Activated naive CD4-positive, alpha-beta T cell treated with anti-CD3 and anti-CD28 coated beads, Interleukin-2, amount 10 ng/mL, durations not matched to agents 7 days and 5 days (primary cell): ENCODE data around the gene ZNF652.
"Not testable (repeated sequence)": the region's sequence is repeated elsewhere in the genome, so short reads cannot be mapped to it uniquely, and the experiment has no call there.

ENCODE experiments used
- CTCF ChIA-PET: fragments of 350-600 bp; sonication (Branson Sonifier 250); formaldehyde crosslinking; loops from one replicate; lab custom pipeline; 2021; ENCODE audit warnings: antibody characterized with exemption; lab: Charles Lee
- DNase-seq: peaks from one replicate; pipeline ENCODE4 v3.0.0-alpha.2; 2020
- H3K27ac Mint-ChIP-seq: one replicate; pipeline ENCODE4 v1.8.0; 2021; ENCODE audit warnings: mild to moderate bottlenecking, moderate library complexity, mixed read lengths
- H3K27me3 Mint-ChIP-seq: one replicate; pipeline ENCODE4 v1.8.0; 2021; ENCODE audit warnings: mild to moderate bottlenecking, mixed read lengths
- H3K36me3 Mint-ChIP-seq: one replicate; pipeline ENCODE4 v1.8.0; 2021; ENCODE audit warnings: mixed read lengths
- H3K4me1 Mint-ChIP-seq: one replicate; pipeline ENCODE4 v1.8.0; 2021; ENCODE audit warnings: mixed read lengths
- H3K4me3 Mint-ChIP-seq: one replicate; pipeline ENCODE4 v1.8.0; 2021; ENCODE audit warnings: mild to moderate bottlenecking, moderate library complexity, mixed read lengths
- H3K9me3 Mint-ChIP-seq: one replicate; pipeline ENCODE4 v1.8.0; 2021; ENCODE audit warnings: mixed read lengths

Gene ZNF652

GRCh38 chr17:49278076-49278475 lies 84.0 kb downstream of the ZNF652 start:
- peaks cover 10% of the 10 kb centered on the region for H3K27me3 Mint-ChIP-seq

GRCh38 chr17:49277638-49278037 lies 84.4 kb downstream of the ZNF652 start:
- H3K9me3 Mint-ChIP-seq, result no peaks in the 10 kb centered on the region
- no peak overlapping the region for H3K27ac Mint-ChIP-seq
- no peak overlapping the region for H3K4me3 Mint-ChIP-seq
- H3K4me1 Mint-ChIP-seq, result no peaks in the 10 kb centered on the region
- DNase-seq, result no peak
- H3K27me3 Mint-ChIP-seq, result peaks cover 10% of the 10 kb centered on the region
- CTCF ChIA-PET, result no interaction called here
- no peaks in the 10 kb centered on the region for H3K36me3 Mint-ChIP-seq

More at GRCh38 chr17:49278076-49278475, 84.0 kb downstream of the ZNF652 start:
- Mint-ChIP-seq H3K4me3 (no peak overlapping the region), H3K27ac (no peak overlapping the region), H3K36me3 (no peaks in the 10 kb centered on the region), H3K4me1 (no peaks in the 10 kb centered on the region), H3K9me3 (no peaks in the 10 kb centered on the region)
- DNase-seq, result no peak
- CTCF ChIA-PET, result no interaction called here

DNA sequence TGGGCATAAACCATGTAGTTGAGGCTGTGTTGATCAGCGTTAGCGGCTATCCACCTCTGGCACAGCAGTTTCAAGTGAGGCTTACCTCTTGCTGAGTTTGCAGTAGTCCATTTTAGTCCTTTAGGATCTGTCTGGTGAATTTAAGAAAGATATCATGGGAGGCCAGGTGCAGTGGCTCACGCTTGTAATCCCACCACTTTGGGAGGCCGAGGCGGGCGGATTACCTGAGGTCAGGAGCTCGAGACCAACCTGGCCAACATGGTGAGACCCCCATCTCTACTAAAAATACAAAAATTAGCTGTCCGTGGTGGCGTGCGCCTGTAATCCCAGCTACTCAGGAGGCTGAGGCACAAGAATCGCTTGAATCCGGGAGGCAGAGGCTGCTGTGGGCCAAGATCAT lies 86.1 kb downstream of the ZNF652 start:
- H3K9me3 Mint-ChIP-seq, H3K36me3 Mint-ChIP-seq, H3K27ac Mint-ChIP-seq, CTCF ChIA-PET, H3K27me3 Mint-ChIP-seq, DNase-seq, H3K4me1 Mint-ChIP-seq, H3K4me3 Mint-ChIP-seq: not testable (repeated sequence)

DNA sequence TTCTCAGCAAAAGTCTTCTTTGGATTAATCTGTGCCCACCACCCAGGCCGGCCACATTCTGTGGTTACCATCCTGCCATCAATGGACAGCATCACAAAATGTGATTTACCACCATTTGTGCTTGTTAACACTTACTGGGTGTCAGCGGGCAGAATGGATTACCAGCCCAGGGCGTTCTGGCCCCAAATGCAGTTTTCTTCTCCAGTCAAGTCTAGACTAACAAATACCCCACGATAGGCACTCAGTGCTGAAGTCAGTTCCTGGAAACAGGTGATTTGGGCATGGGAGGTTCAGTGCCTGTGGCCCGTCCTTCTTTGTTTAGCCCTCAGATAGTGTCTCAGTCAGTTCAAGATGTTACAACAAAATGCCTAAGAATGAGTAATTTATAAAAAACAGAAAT lies 92.7 kb downstream of the ZNF652 start:
- H3K27me3 Mint-ChIP-seq, result peaks cover 21% of the 10 kb centered on the region
- DNase-seq, result no peak
- H3K36me3 Mint-ChIP-seq, result no peaks in the 10 kb centered on the region
- no peak overlapping the region for H3K4me3 Mint-ChIP-seq
- CTCF ChIA-PET, result no interaction called here
- no peaks in the 10 kb centered on the region for H3K9me3 Mint-ChIP-seq
- no peak overlapping the region for H3K27ac Mint-ChIP-seq
- no peaks in the 10 kb centered on the region for H3K4me1 Mint-ChIP-seq

DNA sequence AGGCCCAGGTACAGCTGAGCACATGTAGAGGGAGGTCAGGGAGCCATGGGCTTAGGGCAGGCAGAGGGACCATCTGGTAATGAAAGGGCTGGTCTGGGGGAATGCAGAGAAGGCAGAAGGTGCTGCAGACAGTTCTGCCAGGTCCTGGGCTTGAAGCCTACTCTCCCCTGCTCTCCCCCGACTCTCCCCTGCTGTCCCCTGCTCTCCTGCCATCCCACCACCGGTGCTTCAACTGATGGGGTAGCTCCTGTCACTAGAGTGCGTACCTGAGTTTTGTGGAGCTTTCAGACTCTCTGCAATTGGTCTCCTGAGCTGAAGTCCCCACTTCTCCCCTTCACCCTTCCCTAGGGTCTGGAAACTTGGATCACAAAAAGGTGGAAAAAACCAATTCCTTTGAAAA lies 94.1 kb downstream of the ZNF652 start:
- CTCF ChIA-PET, result no interaction called here
- no peak for DNase-seq
- H3K4me3 Mint-ChIP-seq, result no peak overlapping the region
- no peaks in the 10 kb centered on the region for H3K9me3 Mint-ChIP-seq
- H3K4me1 Mint-ChIP-seq, result no peaks in the 10 kb centered on the region
- no peaks in the 10 kb centered on the region for H3K36me3 Mint-ChIP-seq
- H3K27ac Mint-ChIP-seq, result no peak overlapping the region
- H3K27me3 Mint-ChIP-seq, result peaks cover 29% of the 10 kb centered on the region

DNA sequence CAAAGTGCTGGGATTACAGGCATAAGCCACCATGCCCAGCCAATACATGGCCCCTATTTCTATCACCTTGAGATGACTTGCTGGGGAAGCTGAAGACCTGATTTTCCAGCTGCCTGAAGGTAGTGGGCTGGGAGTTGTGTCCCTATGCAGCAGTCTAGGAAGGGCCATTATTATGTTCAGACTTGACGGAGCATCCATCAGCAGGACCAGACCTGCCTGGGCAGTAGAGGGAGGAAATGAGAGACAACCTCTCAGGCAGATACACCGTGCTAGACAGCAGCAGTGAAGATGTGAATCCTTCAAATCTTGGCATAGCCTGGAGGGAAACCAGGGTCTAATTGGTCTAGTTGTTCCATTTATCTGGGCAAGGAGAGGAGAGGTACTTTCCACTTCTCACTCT lies 95.8 kb downstream of the ZNF652 start:
- peaks cover 46% of the 10 kb centered on the region for H3K27me3 Mint-ChIP-seq
- CTCF ChIA-PET, result no interaction called here
- DNase-seq, result no peak
- no peak overlapping the region for H3K27ac Mint-ChIP-seq
- H3K9me3 Mint-ChIP-seq, result no peaks in the 10 kb centered on the region
- no peaks in the 10 kb centered on the region for H3K36me3 Mint-ChIP-seq
- H3K4me3 Mint-ChIP-seq, result no peak overlapping the region
- peaks cover 1% of the 10 kb centered on the region for H3K4me1 Mint-ChIP-seq

DNA sequence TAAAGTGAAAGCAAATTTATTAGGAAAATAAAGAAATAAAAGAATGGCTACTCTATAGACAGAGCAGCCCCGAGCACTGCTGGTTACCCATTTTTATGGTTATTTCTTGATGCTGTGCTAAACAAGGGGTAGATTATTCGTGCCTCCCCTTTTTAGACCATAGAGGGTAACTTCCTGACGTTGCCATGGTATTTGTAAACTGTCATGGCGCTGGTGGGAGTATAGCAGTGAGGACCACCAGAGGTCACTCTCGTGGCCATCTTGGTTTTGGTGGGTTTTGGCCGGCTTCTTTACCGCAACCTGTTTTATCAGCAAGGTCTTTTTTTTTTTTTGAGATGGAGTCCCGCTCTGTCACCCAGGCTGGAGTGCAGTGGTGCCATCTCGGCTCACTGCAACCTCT lies 100.5 kb downstream of the ZNF652 start:
- peak overlapping the region; percentile 71 for H3K4me3 Mint-ChIP-seq
- peaks cover 69% of the 10 kb centered on the region for H3K27me3 Mint-ChIP-seq
- not testable (repeated sequence) for H3K27ac Mint-ChIP-seq, H3K36me3 Mint-ChIP-seq, H3K9me3 Mint-ChIP-seq, DNase-seq
- CTCF ChIA-PET, result interaction anchor here (0.7 kb wide), 1 partner anchor 80 kb away, joined by 4 read pairs; no protein-coding TSS in a partner anchor
- peaks cover 16% of the 10 kb centered on the region for H3K4me1 Mint-ChIP-seq

DNA sequence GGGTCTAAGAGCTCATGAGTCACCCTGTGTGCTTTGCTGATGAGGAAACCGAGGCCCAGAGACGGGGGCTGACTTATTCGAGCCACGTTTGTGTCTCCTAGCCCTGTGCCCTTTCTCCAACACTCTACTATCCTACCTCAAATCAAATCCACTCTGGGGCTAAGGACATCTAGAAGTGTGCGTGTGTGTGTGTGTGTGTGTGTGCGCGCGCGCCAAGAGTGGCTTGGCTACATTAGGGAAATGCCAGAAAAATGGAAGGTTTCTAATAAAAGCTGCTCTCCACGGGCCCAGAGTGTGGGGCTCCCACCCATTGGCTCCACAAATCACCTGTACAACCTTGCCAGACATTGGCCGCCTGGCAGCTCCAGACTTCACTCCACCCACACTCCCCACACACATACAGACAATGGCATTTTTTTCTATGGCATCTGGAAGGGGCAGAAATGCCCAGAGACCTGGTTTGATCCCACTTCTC lies 101.2 kb downstream of the ZNF652 start:
- no peak overlapping the region for H3K27ac Mint-ChIP-seq
- no peaks in the 10 kb centered on the region for H3K36me3 Mint-ChIP-seq
- H3K9me3 Mint-ChIP-seq, result no peaks in the 10 kb centered on the region
- CTCF ChIA-PET, result interaction anchor here (1.1 to 1.5 kb wide), 2 partner anchors 80 to 146 kb away, joined by 3 read pairs; no protein-coding TSS in a partner anchor
- peaks cover 16% of the 10 kb centered on the region for H3K4me1 Mint-ChIP-seq
- H3K4me3 Mint-ChIP-seq, result peak overlapping the region; percentile 71
- H3K27me3 Mint-ChIP-seq, result peaks cover 62% of the 10 kb centered on the region
- no peak for DNase-seq

DNA sequence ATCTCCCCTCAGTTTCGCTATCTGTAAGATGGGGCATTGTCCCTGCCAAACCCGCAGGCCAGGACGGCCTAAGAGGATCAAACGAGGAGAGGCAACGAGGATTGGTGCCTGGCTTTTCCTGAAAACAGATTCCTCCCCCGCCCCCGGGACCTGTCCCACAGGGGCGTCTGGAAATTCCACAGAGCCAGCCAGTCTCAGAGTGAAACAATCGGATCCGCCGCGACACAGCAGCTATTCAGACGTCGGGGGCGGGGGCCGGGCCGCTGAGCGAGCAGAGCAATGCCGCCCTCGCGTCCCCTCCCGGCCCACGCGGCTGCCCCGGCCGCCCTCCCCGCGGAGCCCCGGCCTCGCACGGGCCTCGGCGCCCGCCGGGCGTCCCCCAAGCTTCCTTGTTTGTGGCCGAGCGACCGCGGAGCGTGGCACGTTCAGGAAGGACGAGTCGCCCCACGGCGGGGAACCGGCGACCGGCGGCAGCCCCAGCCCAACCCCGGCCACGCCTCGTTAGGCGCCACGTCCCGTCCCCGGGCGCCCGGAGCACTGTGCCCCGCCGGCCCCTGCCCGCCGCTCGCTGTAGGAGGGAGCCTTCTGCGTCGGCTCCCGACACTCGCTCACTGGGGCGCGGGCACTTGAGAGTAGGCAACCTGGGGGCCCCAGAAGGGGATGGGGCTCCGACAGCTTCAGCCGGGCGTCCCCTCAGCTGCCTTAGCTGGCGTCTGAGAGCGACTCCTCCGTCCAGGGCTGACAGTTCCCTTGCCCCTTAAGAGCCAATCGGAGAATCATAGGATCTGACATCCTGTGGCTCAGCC lies 101.8 kb downstream of the ZNF652 start:
- CTCF ChIA-PET, result interaction anchor here (1.1 to 1.5 kb wide), 2 partner anchors 79 to 147 kb away, joined by 3 read pairs; no protein-coding TSS in a partner anchor
- DNase-seq, result peak; percentile 59
- Mint-ChIP-seq H3K27ac (no peak overlapping the region), H3K4me3 (peak overlapping the region; percentile 71), H3K36me3 (no peaks in the 10 kb centered on the region), H3K4me1 (peaks cover 16% of the 10 kb centered on the region), H3K27me3 (peaks cover 58% of the 10 kb centered on the region), H3K9me3 (no peaks in the 10 kb centered on the region)

- Mint-ChIP-seq H3K27me3 (peaks cover 53% of the 10 kb centered on the region), H3K27ac (no peak overlapping the region), H3K4me1 (peaks cover 16% of the 10 kb centered on the region), H3K9me3 (no peaks in the 10 kb centered on the region), H3K36me3 (no peaks in the 10 kb centered on the region), H3K4me3 (peak overlapping the region; percentile 71)
- CTCF ChIA-PET, result interaction anchor here (1.5 kb wide), 1 partner anchor 78 kb away, joined by 3 read pairs; no protein-coding TSS in a partner anchor
- DNase-seq, result no peak
Observed at GRCh38 chr17:49259663-49260010, 102.4 kb downstream of the ZNF652 start.

GRCh38 chr17:49258394-49258793 lies 103.7 kb downstream of the ZNF652 start:
- peaks cover 16% of the 10 kb centered on the region for H3K4me1 Mint-ChIP-seq
- no peaks in the 10 kb centered on the region for H3K36me3 Mint-ChIP-seq
- no peaks in the 10 kb centered on the region for H3K9me3 Mint-ChIP-seq
- no peak for DNase-seq
- H3K4me3 Mint-ChIP-seq, result no peak overlapping the region
- H3K27me3 Mint-ChIP-seq, result peaks cover 53% of the 10 kb centered on the region
- H3K27ac Mint-ChIP-seq, result no peak overlapping the region
- CTCF ChIA-PET, result interaction anchor here (0.5 kb wide), 1 partner anchor 135 kb away, joined by 4 read pairs; no protein-coding TSS in a partner anchor

DNA sequence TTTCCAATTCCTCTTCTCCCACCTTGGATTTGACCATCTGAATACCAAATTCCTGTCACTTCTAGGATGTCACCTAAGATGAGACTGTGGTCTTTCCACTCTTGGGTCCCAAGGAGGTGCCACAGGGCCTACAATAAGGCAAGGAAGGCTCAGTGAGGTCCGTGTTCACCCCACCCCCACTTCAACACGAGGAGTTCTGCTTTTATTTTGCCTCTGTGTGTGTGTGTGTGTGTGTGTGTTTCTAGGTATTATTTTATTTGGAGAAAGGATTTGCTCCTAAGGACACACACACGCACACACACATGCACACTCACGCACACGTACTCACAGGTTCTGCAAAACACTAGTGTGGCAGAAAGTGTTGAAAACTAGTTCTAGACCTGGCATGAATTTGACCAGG lies 106.9 kb downstream of the ZNF652 start:
- CTCF ChIA-PET, result no interaction called here

GRCh38 chr17:49254066-49254465 lies 108.0 kb downstream of the ZNF652 start:
- no peak for DNase-seq
- Mint-ChIP-seq H3K27me3 (peaks cover 35% of the 10 kb centered on the region), H3K4me3 (no peak overlapping the region), H3K27ac (no peak overlapping the region), H3K4me1 (no peaks in the 10 kb centered on the region), H3K36me3 (no peaks in the 10 kb centered on the region), H3K9me3 (no peaks in the 10 kb centered on the region)
- CTCF ChIA-PET, result no interaction called here

More for the DNA sequence above, 106.9 kb downstream of the ZNF652 start:
- Mint-ChIP-seq H3K9me3 (no peaks in the 10 kb centered on the region), H3K36me3 (no peaks in the 10 kb centered on the region), H3K27me3 (peaks cover 34% of the 10 kb centered on the region), H3K27ac (no peak overlapping the region), H3K4me3 (no peak overlapping the region), H3K4me1 (peaks cover 7% of the 10 kb centered on the region)
- no peak for DNase-seq

DNA sequence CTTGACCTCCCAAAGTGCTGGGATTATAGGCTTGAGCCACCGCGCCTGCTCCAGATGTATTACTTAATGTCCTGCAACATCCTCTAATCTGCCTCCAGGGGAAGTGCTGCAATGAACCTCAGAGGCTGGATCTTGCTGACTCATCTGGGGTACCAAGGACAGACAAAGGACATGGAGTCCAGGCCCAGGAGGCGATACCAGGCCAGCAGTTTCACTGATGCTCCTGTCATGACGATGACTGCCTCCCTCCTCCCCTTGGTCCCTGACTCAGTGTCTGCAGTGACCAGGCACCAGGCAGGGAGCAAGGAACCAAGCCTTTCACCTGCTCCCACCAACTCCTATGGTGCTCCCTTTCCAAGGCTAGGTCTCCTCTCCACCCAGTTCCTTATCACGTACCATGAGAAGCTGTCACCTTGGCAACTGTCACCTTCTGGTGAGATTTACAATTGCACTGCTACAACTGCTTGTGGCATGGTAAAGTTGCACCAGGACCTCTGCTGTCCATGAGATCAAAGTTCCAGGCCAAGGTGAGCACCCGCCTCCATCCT lies 109.8 kb downstream of the ZNF652 start:
- peaks cover 39% of the 10 kb centered on the region for H3K27me3 Mint-ChIP-seq
- H3K27ac Mint-ChIP-seq, result no peak overlapping the region
- H3K4me3 Mint-ChIP-seq, result no peak overlapping the region
- CTCF ChIA-PET, result no interaction called here
- no peak for DNase-seq
- H3K4me1 Mint-ChIP-seq, result no peaks in the 10 kb centered on the region
- no peaks in the 10 kb centered on the region for H3K36me3 Mint-ChIP-seq
- no peaks in the 10 kb centered on the region for H3K9me3 Mint-ChIP-seq
